ENCODE data around the gene ERC1. TPM values are rescaled to one million over a fixed set of nuclear protein-coding genes. Genes with fewer than 3 reads are reported as not detected.

The ERC1 gene
- total and polyA plus RNA-seq, 12 donors: 6.5 to 67.5 (median 47.5) TPM

GRCh38 chr12:1357171-1357570 is 366.1 kb downstream of the ERC1 start:
- Histone ChIP-seq H3K27ac (no peak overlapping the region), H3K9me3 (no peaks in the 10 kb centered on the region), H3K36me3 (no peaks in the 10 kb centered on the region), H3K4me1 (peaks cover 0 to 33% (median 12%) of the 10 kb centered on the region in 9 donors), H3K27me3 (no peaks in the 10 kb centered on the region), H3K4me3 (no peak overlapping the region)
- intact Hi-C loops (cut with DNase I): no loop called here
- peak in 1 of 8 donors; percentile 42 for ATAC-seq
- no peak for DNase-seq
- WGBS, 2 donors: 31 to 52% methylated on average over 6 of the region's 6 CpGs
- no peak for TF ChIP-seq CTCF (IDR thresholded peaks at IDR 0.05)

GRCh38 chr12:1357711-1358110 is 366.7 kb downstream of the ERC1 start:
- ATAC-seq (no peak), DNase-seq (no peak)
- Histone ChIP-seq H3K9me3 (no peaks in the 10 kb centered on the region), H3K4me1 (peaks cover 0 to 33% (median 12%) of the 10 kb centered on the region in 9 donors), H3K27me3 (no peaks in the 10 kb centered on the region), H3K4me3 (no peak overlapping the region), H3K36me3 (no peaks in the 10 kb centered on the region), H3K27ac (no peak overlapping the region)
- intact Hi-C loops (cut with DNase I): no loop called here
- WGBS, 2 donors: 98 to 100% methylated on average over 1 of the region's 1 CpG
- TF ChIP-seq CTCF (IDR thresholded peaks at IDR 0.05): no peak

- Histone ChIP-seq H3K9me3 (no peaks in the 10 kb centered on the region), H3K36me3 (no peaks in the 10 kb centered on the region), H3K27ac (no peak overlapping the region), H3K27me3 (no peaks in the 10 kb centered on the region), H3K4me3 (no peak overlapping the region), H3K4me1 (peaks cover 0 to 35% (median 9%) of the 10 kb centered on the region in 9 donors)
- no peak for TF ChIP-seq CTCF (IDR thresholded peaks at IDR 0.05)
- intact Hi-C loops (cut with DNase I): no loop called here
- DNase-seq (no peak), ATAC-seq (no peak)
- 76 to 81% methylated on average over 2 of the region's 2 CpGs for WGBS, 2 donors
Measured at GRCh38 chr12:1360441-1361210, 369.6 kb downstream of the ERC1 start.

- intact Hi-C loops (cut with DNase I): no loop called here
- no peaks in the 10 kb centered on the region for H3K36me3 ChIP-seq
Measured at GRCh38 chr12:1362143-1362662, 371.2 kb downstream of the ERC1 start.

More at GRCh38 chr12:1362143-1362662, 371.2 kb downstream of the ERC1 start:
- Histone ChIP-seq H3K4me3 (no peak overlapping the region), H3K9me3 (no peaks in the 10 kb centered on the region), H3K4me1 (peaks cover 0 to 36% (median 3%) of the 10 kb centered on the region in 9 donors), H3K27ac (peak overlapping the region in 4 of 10 donors; percentile 6 to 54 (median 23)), H3K27me3 (no peaks in the 10 kb centered on the region)
- no peak for TF ChIP-seq CTCF (IDR thresholded peaks at IDR 0.05)
- ATAC-seq: peak in 5 of 8 donors; percentile 34 to 80 (median 70)
- no peak for DNase-seq
- whole genome bisulfite sequencing, 2 donors: 43 to 68% methylated on average over 6 of the region's 6 CpGs

Data from heart right ventricle (tissue), 16 donors.